HEK293T (cell line): ENCODE data around the gene TRIM2.

Experiments used
- ARNT ChIP-seq: fragments of 450-650 bp; IDR thresholded peaks from 2 replicates; pipeline ENCODE4 v1.6.1; 2017; ENCODE audit warnings: mild to moderate bottlenecking
- BHLHE40 ChIP-seq: fragments of 450-650 bp; IDR thresholded peaks from 2 replicates; pipeline ENCODE4 v1.6.1; 2016; ENCODE audit warnings: mild to moderate bottlenecking, moderate library complexity, borderline replicate concordance
- CTBP1 ChIP-seq: fragments of 450-650 bp; IDR thresholded peaks from 2 replicates; pipeline ENCODE4 v1.6.1; 2016; ENCODE audit warnings: borderline replicate concordance
- FOXA1 ChIP-seq: fragments of 450-650 bp; IDR thresholded peaks from 2 replicates; pipeline ENCODE4 v1.6.1; 2016; ENCODE audit warnings: mild to moderate bottlenecking
- FOXK2 ChIP-seq: fragments of 450-650 bp; IDR thresholded peaks from 2 replicates; pipeline ENCODE4 v1.6.1; 2016; ENCODE audit warnings: mild to moderate bottlenecking
- FOXM1 ChIP-seq: fragments of 450-650 bp; IDR thresholded peaks from 2 replicates; pipeline ENCODE4 v1.6.1; 2017; ENCODE audit warnings: mild to moderate bottlenecking, borderline replicate concordance
- LEF1 ChIP-seq: fragments of 450-650 bp; IDR thresholded peaks from 2 replicates; pipeline ENCODE4 v1.6.1; 2017; ENCODE audit warnings: mild to moderate bottlenecking, borderline replicate concordance
- NFRKB ChIP-seq: fragments of 450-650 bp; IDR thresholded peaks from 2 replicates; pipeline ENCODE4 v1.6.1; 2016; ENCODE audit warnings: mild to moderate bottlenecking, moderate library complexity
- PKNOX1 ChIP-seq: fragments of 450-650 bp; IDR thresholded peaks from 2 replicates; pipeline ENCODE4 v1.6.1; 2016
- SP1 ChIP-seq: fragments of 450-650 bp; IDR thresholded peaks from 2 replicates; pipeline ENCODE4 v1.6.1; 2017
- SUZ12 ChIP-seq: fragments of 450-650 bp; IDR thresholded peaks from 2 replicates; pipeline ENCODE4 v1.6.1; 2016; ENCODE audit warnings: mild to moderate bottlenecking
- TARDBP ChIP-seq: fragments of 450-650 bp; IDR thresholded peaks from 2 replicates; pipeline ENCODE4 v1.6.1; 2016
- ZNF384 ChIP-seq: fragments of 450-650 bp; IDR thresholded peaks from 2 replicates; pipeline ENCODE4 v1.6.1; 2016

- TF ChIP-seq SUZ12, result no peak
- no peak for TF ChIP-seq CTBP1
- TF ChIP-seq LEF1, result no peak
- TF ChIP-seq SP1, result no peak
- TF ChIP-seq FOXM1, result no peak
- no peak for TF ChIP-seq ZNF384
- TF ChIP-seq BHLHE40, result no peak
- no peak for TF ChIP-seq TARDBP
- TF ChIP-seq PKNOX1, result no peak
- no peak for TF ChIP-seq FOXK2
- TF ChIP-seq NFRKB, result no peak
- TF ChIP-seq FOXA1, result no peak
- TF ChIP-seq ARNT, result no peak
Observed at GRCh38 chr4:153267890-153268289, 63.6 kb downstream of the TRIM2 start.
